ENCODE measurements around the gene CGB1.
A peak's percentile ranks its signal among the peaks of the same experiment; 100 is the strongest.
"Not testable (repeated sequence)": the region's sequence is repeated elsewhere in the genome, so short reads cannot be mapped to it uniquely, and the experiment has no call there.

Gene CGB1

DNA sequence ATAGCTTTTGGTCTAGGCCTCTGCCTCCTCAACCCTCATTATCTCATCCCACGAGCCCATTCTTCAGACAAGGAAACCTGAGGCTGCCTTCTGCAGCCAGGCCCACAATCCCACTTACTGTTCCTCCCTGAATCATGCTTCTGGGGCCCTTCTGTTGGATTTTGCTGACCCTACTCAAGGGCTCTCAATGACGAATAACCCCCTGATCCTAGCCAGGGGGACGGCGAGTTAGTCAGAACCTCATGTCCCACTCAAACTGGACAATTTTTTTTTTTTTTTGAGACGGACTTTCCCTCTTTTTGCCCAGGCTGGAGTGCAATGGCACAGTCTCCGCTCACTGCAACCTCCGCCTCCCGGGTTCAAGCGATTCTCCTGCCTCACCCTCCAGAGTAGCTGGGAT lies 14.6 kb downstream of the CGB1 start:
- in situ Hi-C loops (cut with HindIII; ENCODE audit: low sequenced_read_pairs): no loop called here
- no peak overlapping the region for H3K4me3 ChIP-seq (ENCODE audit: low read depth, low read length)
- TF ChIP-seq, protein P1, sequence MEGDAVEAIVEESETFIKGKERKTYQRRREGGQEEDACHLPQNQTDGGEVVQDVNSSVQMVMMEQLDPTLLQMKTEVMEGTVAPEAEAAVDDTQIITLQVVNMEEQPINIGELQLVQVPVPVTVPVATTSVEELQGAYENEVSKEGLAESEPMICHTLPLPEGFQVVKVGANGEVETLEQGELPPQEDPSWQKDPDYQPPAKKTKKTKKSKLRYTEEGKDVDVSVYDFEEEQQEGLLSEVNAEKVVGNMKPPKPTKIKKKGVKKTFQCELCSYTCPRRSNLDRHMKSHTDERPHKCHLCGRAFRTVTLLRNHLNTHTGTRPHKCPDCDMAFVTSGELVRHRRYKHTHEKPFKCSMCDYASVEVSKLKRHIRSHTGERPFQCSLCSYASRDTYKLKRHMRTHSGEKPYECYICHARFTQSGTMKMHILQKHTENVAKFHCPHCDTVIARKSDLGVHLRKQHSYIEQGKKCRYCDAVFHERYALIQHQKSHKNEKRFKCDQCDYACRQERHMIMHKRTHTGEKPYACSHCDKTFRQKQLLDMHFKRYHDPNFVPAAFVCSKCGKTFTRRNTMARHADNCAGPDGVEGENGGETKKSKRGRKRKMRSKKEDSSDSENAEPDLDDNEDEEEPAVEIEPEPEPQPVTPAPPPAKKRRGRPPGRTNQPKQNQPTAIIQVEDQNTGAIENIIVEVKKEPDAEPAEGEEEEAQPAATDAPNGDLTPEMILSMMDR (IDR thresholded peaks at IDR 0.05; ENCODE audit: low read depth, low read length, missing control alignments): no peak
- no peak for DNase-seq (ENCODE audit: low read depth)

DNA sequence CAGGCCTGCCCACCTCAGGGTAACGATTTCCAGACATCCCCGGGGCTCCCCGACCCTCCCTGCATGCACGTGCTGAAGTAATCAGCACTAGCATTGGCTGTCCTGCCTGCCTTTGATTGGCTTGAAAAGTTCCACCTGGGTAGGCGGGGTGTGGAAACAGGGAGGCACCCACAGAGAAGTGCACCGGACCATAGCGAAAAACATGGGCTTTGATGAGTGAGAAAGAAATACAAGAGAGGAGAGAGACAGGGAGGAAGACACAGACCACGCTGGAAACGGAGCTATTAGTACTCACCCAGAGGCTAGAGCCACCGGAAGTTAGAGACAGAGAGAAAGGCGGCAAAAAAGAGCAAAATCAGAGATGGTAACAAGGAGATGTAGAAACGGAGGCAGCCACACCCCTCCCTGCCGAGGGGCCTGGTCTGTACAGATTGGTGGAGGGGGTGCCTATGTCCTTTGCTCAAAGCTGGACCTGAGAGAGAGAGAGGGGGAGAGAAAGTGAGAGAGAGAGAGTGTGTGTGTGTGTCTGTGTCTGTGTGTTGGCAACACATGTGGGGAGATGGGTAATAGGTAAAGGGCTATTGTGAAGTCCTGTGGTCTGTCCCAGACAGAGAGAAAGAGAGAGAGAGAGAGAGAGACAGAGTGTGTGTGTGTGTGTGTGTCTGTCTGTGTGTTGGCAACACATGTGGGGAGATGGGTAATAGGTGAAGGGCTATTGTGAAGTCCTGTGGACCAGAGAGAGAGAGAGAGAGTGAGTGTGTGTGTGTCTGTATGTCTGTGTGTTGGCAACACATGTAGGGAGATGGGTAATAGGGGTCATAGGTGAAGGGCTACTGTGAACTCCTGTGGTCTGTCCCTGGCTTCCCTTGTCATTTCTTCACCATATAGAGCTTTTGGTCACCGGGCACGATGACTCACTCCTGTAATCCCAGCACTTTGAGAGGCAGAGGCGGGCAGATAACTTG lies 15.5 kb downstream of the CGB1 start:
- H3K4me3 ChIP-seq (ENCODE audit: low read depth, low read length): no peak overlapping the region
- DNase-seq (ENCODE audit: low read depth): no peak
- in situ Hi-C loops (cut with HindIII; ENCODE audit: low sequenced_read_pairs): no loop called here
- TF ChIP-seq, protein P1 (IDR thresholded peaks at IDR 0.05; ENCODE audit: low read depth, low read length, missing control alignments): no peak

DNA sequence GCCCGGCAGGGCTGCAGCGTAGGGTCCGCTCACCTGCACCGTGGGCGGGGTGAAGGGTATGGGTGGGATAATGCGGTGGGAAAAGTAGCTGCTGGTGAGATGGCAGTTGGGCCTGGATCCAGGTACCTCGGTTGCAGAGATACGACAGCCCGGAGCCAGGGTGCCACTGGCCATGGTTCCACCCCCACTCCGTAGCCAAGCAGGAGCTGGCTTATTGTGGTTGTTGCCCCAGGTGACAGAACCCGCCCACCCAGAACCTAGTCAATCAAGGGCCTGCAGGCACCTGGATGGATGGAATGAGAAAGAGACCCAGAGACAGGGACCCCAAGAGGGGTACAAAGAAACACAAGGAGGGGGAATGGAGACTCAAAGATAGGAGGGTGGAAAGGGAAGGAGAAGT lies 16.4 kb downstream of the CGB1 start:
- in situ Hi-C loops (cut with HindIII; ENCODE audit: low sequenced_read_pairs): no loop called here
- no peak overlapping the region for H3K4me3 ChIP-seq (ENCODE audit: low read depth, low read length)
- TF ChIP-seq, protein P1 (IDR thresholded peaks at IDR 0.05; ENCODE audit: low read depth, low read length, missing control alignments): no peak
- DNase-seq (ENCODE audit: low read depth): no peak

DNA sequence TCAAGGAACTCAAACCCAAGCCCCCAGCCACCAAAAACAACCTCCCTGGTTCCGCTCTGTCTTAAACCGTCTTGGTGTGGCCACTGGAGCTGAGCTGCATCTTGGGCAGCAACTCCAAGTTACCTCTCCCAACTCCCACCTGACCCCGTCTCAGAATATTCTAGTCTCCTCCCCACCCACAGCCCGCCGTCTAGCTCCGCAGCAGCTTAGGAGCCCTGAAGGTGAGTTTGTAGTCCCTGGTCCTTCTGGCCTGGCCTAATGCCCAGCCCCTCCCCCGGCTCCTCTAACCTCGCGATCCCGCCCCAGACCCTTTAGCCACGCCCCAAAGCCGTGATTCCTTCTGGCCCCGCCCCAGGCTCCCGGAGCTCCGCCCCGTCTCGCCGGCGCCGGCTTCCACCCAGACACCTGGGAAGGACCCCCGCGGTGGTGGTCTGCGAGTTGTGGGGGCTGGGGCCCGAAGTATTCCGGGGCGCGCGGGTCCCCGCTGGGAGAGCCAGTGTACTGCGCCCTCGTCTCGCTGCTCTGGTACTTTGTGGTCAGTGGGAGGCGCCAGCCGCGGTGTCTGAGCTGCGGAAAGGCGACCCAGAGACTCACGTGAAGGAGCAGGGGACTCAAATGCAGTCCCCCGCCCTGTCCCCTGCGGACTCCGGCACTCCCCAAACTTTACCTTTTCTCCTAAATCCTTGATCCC lies 17.3 kb downstream of the CGB1 start:
- in situ Hi-C loops (cut with HindIII; ENCODE audit: low sequenced_read_pairs): no loop called here
- DNase-seq (ENCODE audit: low read depth): no peak
- peak overlapping the region; percentile 29 for H3K4me3 ChIP-seq (ENCODE audit: low read depth, low read length)
- TF ChIP-seq, protein P1 (IDR thresholded peaks at IDR 0.05; ENCODE audit: low read depth, low read length, missing control alignments): peak; percentile 9

DNA sequence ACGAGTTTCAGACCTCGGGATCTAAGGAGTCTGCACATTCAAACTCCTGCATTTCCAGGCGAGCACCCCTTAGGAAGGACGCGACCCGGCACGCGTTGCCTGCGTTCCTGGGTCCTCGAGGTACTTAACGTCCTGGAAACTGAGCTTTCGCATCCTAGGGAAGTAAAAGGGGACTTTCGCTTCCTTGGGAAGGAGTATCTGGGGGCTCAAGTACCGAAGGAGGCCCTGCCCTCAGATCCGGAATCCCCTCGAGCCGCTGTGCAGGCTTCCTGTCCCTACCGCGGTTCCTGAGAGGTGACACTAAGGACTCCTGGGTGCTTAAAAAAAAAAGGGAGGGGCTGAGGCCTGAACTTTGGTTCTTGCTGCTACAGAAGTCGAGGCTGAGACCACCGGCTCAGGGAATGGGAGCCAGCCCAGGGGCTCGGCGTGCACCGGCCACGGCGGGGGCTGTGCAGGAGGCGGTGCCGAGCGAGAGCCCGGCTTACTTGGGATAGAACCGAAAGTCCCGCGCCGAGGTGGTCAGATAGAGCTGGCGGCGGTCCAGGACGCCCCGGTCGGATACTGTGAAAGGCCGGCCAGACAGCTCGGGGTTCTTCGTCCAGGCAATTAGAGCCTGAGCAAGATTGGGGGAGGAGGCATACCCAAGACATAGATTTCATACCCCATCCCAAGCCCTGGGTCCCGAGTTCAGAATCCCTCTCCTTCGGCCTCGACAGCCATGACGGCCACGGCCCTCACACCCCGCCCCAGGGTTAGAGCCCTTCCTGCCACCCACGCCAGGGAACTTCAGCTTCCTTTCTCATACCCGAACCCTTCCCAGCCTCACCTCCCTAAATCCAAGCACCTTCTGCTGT lies 18.1 kb downstream of the CGB1 start:
- in situ Hi-C loops (cut with HindIII; ENCODE audit: low sequenced_read_pairs); DNase-seq (ENCODE audit: low read depth): not testable (repeated sequence)
- peak overlapping the region; percentile 39 for H3K4me3 ChIP-seq (ENCODE audit: low read depth, low read length)

DNA sequence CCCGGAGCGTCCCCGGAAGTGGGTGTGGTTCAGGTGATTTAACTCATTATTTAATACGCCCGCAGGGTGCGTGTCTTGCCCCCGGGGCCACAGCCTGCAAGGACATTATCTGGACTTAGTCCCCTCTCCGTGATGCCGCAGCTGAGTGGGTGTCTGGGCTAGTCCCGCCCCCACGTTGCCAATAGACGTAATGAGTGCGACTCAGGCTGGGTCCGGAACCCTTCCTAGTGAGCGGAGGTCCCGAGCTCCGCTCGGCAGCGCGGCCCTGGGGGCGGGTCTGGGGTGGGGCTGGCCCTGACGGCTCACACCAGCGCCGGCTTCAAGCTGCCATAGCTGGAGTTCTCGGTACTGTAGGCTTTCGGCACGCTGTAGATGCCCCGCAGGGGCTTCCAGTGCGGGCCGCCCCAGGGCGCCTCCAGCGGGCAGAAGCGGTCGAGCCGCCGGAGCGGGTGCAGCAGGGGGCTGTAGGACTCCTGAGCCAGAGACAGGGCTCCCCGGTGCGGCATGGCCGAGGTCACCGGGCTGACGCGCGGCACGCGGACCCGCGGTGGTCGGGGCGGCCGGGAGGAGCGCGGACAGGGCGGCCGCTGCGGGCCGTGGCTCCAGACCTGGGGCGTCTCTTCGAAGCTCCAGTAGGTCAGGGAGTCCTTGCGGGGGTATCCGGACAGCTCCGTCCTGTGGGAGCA lies 18.9 kb downstream of the CGB1 start:
- no peak for DNase-seq (ENCODE audit: low read depth)
- in situ Hi-C loops (cut with HindIII; ENCODE audit: low sequenced_read_pairs): no loop called here
- peak overlapping the region; percentile 39 for H3K4me3 ChIP-seq (ENCODE audit: low read depth, low read length)
- TF ChIP-seq, protein P1 (IDR thresholded peaks at IDR 0.05; ENCODE audit: low read depth, low read length, missing control alignments): peak; percentile 42

All from astrocyte of the cerebellum (primary cell).